Left colon (tissue), 2 donors: ENCODE results near the gene IL1RAPL2. TPM values are rescaled to one million over a fixed set of nuclear protein-coding genes. Genes with fewer than 3 reads are reported as not detected.
"Not testable (repeated sequence)": the region's sequence is repeated elsewhere in the genome, so short reads cannot be mapped to it uniquely, and the experiment has no call there.

ENCODE experiments used
- ATAC-seq: fragments of 200-7000 bp; cut with Tn5 transposase; one replicate; pipeline ENCODE4 v1.9.1; 2020; ENCODE audit warnings: mild to moderate bottlenecking, moderate library complexity
- DNase-seq, 2 donors: peaks; one replicate each; pipeline ENCODE4 v3.0.0-alpha.2; 2020
- intact Hi-C, 2 donors: fragments of 100-400 bp; cut with DNase I in 1 of 2; cut with micrococcal nuclease in 1 of 2; formaldehyde crosslinking; loops; one replicate each; pipeline versions ENCODE4 v1.11.2 to v1.14.0; 2022; cut with DNase I, micrococcal nuclease
- total RNA-seq, 2 donors: library from RNA; stranded (reverse); fragmentation: NEBNext Ultra II Directional; extraction: Animal tissue kit (Norgen Biotek cat#: 25700); gene quantifications; one replicate each; pipeline ENCODE4 v1.2.1, GENCODE V29; 2021
- donor health status: DM: no; HTN: no; CAD: no.
- donor health status: DM: yes; HTN: yes; CAD: no.

Gene IL1RAPL2
- total RNA-seq, 2 donors from 2014 or later: not detected

- no peak for ATAC-seq
- intact Hi-C loops: no loop called here
- no peak for DNase-seq
These were observed 1044.4 kb downstream of the IL1RAPL2 start for GRCh38 chrX:105610411-105610810.

GRCh38 chrX:105618393-105619101 is 1052.5 kb downstream of the IL1RAPL2 start:
- no peak for ATAC-seq
- DNase-seq: no peak
- intact Hi-C loops: no loop called here

GRCh38 chrX:105634180-105634579 is 1068.2 kb downstream of the IL1RAPL2 start:
- DNase-seq: no peak
- ATAC-seq: no peak
- intact Hi-C loops: no loop called here

- DNase-seq (no peak), ATAC-seq (no peak)
- intact Hi-C loops: no loop called here
These were observed 1069.8 kb downstream of the IL1RAPL2 start for GRCh38 chrX:105635794-105636193.

GRCh38 chrX:105636667-105637066 is 1070.7 kb downstream of the IL1RAPL2 start:
- intact Hi-C loops: no loop called here

GRCh38 chrX:105645667-105646357 is 1079.8 kb downstream of the IL1RAPL2 start:
- no peak for DNase-seq
- intact Hi-C loops: no loop called here
- ATAC-seq: no peak

More at GRCh38 chrX:105636667-105637066, 1070.7 kb downstream of the IL1RAPL2 start:
- ATAC-seq: no peak
- DNase-seq: no peak

GRCh38 chrX:105646592-105647372 is 1080.8 kb downstream of the IL1RAPL2 start:
- DNase-seq (no peak), ATAC-seq (no peak)
- intact Hi-C loops: no loop called here

GRCh38 chrX:105647749-105648148 is 1081.8 kb downstream of the IL1RAPL2 start:
- intact Hi-C loops: no loop called here
- no peak for ATAC-seq
- DNase-seq: no peak

GRCh38 chrX:105648732-105649131 is 1082.7 kb downstream of the IL1RAPL2 start:
- ATAC-seq (no peak), DNase-seq (no peak)
- intact Hi-C loops: no loop called here

GRCh38 chrX:105650577-105650976 is 1084.6 kb downstream of the IL1RAPL2 start:
- DNase-seq: no peak
- intact Hi-C loops: no loop called here
- no peak for ATAC-seq

- no peak for DNase-seq
- ATAC-seq: no peak
- intact Hi-C loops: no loop called here
These were observed 1085.0 kb downstream of the IL1RAPL2 start for GRCh38 chrX:105650986-105651385.

GRCh38 chrX:105653891-105654290 is 1087.9 kb downstream of the IL1RAPL2 start:
- no peak for ATAC-seq
- no peak for DNase-seq
- intact Hi-C loops: no loop called here

- DNase-seq (no peak), ATAC-seq (no peak)
These were observed 1092.1 kb downstream of the IL1RAPL2 start for GRCh38 chrX:105658136-105658535.

GRCh38 chrX:105662248-105662647 is 1096.2 kb downstream of the IL1RAPL2 start:
- no peak for DNase-seq
- ATAC-seq: no peak
- intact Hi-C loops: no loop called here

More at GRCh38 chrX:105658136-105658535, 1092.1 kb downstream of the IL1RAPL2 start:
- intact Hi-C loops: no loop called here

GRCh38 chrX:105664243-105664642 is 1098.2 kb downstream of the IL1RAPL2 start:
- intact Hi-C loops: no loop called here
- no peak for DNase-seq

GRCh38 chrX:105684288-105684687 is 1118.3 kb downstream of the IL1RAPL2 start:
- DNase-seq, ATAC-seq, intact Hi-C loops: not testable (repeated sequence)

More at GRCh38 chrX:105664243-105664642, 1098.2 kb downstream of the IL1RAPL2 start:
- no peak for ATAC-seq

- no peak for DNase-seq
These were observed 1128.8 kb downstream of the IL1RAPL2 start for GRCh38 chrX:105694839-105695238.

GRCh38 chrX:105695451-105695850 is 1129.5 kb downstream of the IL1RAPL2 start:
- DNase-seq: no peak
- intact Hi-C loops: no loop called here
- ATAC-seq: no peak

More at GRCh38 chrX:105694839-105695238, 1128.8 kb downstream of the IL1RAPL2 start:
- intact Hi-C loops: no loop called here
- no peak for ATAC-seq

GRCh38 chrX:105696870-105697269 is 1130.9 kb downstream of the IL1RAPL2 start:
- ATAC-seq: no peak
- intact Hi-C loops: no loop called here

More at GRCh38 chrX:105696870-105697269, 1130.9 kb downstream of the IL1RAPL2 start:
- no peak for DNase-seq
